PC-9 (cell line): Measurements from ENCODE around the gene EIF2B1.

Source experiments
- EZH2 ChIP-seq: fragments of 200-600 bp; sonication (generic); IDR thresholded peaks from 2 replicates; pipeline ENCODE4 v1.8.0; 2017; ENCODE audit warnings: antibody characterized with exemption, low read depth
- TF ChIP-seq, protein P1 (sequence below): fragments of 200-600 bp; sonication (generic); conservative IDR thresholded peaks from 2 replicates; pipeline ENCODE4 v1.6.1; 2017; ENCODE audit warnings: mixed run types, antibody characterized with exemption, mild to moderate bottlenecking, moderate library complexity

DNA sequence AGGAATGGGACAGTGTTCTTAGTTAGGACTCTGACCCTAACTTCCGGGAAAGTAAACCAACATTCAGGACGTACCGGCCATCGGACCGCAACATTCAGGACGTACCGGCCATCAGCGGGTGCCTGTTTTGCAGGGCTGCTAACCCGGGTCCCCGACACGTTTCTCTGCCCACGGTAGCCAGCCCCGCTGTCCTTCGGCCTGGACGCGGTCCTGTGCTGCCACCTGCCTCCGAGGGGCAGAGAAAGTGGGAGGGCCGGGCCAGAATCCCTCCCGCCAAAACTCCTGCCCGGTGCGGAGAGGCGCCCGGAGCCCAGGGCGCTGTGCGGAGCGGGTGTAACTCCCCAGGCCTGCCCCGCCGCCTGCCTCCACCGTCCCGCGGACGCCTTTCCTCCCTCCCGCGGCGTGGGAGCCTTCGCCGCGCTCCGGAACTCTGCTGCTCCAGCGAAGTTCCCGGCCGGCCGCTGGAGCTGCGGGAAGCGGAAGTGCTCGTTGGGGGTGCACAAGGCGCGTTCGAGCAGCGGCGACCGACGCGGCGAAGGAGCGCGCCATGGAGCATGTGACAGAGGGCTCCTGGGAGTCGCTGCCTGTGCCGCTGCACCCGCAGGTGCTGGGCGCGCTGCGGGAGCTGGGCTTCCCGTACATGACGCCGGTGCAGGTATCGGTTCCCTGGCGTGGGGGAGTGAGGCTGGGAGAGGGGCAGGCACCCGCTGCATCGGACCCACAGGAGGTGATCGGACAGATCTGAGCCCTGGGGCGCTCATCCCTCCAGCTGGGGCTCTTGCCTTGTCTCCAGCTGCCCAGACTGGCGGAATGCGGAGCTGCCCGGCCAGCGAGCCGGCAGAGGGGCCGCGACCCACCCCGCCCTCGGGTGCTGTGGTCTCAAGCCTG, 31.6 kb downstream of the EIF2B1 start, which contains the start of gene DDX55:
- TF ChIP-seq EZH2 = no peak
- TF ChIP-seq, protein P1, sequence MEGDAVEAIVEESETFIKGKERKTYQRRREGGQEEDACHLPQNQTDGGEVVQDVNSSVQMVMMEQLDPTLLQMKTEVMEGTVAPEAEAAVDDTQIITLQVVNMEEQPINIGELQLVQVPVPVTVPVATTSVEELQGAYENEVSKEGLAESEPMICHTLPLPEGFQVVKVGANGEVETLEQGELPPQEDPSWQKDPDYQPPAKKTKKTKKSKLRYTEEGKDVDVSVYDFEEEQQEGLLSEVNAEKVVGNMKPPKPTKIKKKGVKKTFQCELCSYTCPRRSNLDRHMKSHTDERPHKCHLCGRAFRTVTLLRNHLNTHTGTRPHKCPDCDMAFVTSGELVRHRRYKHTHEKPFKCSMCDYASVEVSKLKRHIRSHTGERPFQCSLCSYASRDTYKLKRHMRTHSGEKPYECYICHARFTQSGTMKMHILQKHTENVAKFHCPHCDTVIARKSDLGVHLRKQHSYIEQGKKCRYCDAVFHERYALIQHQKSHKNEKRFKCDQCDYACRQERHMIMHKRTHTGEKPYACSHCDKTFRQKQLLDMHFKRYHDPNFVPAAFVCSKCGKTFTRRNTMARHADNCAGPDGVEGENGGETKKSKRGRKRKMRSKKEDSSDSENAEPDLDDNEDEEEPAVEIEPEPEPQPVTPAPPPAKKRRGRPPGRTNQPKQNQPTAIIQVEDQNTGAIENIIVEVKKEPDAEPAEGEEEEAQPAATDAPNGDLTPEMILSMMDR = peak; percentile 61
